NCI-H2029 treated with DMSO at 0.1 percent for 48 hours (cell line): ENCODE results near the gene B3GNT2.
"Not testable (repeated sequence)": the region's sequence is repeated elsewhere in the genome, so short reads cannot be mapped to it uniquely, and the experiment has no call there.

Experiments used
- DNase-seq: peaks from one replicate; lab custom pipeline; 2025; lab: John Stamatoyannopoulos, UW

Gene B3GNT2

GRCh38 chr2:62195421-62196277 lies at the start of gene B3GNT2:
Gene B3GNT2 (plus strand): TSS chr2:62196115. CDS start chr2:62222221, 26,106 bp downstream.
- no peak for DNase-seq

GRCh38 chr2:62146790-62147189 lies 49.1 kb upstream of the B3GNT2 start:
- DNase-seq, result not testable (repeated sequence)

- no peak for DNase-seq
These were observed 48.2 kb upstream of the B3GNT2 start for GRCh38 chr2:62147610-62148301.

- no peak for DNase-seq
These were observed 46.2 kb upstream of the B3GNT2 start for GRCh38 chr2:62149708-62150107.

GRCh38 chr2:62150597-62151305 lies 45.2 kb upstream of the B3GNT2 start:
- no peak for DNase-seq

GRCh38 chr2:62151306-62151638 lies 44.6 kb upstream of the B3GNT2 start:
- DNase-seq, result no peak

GRCh38 chr2:62152000-62152399 lies 43.9 kb upstream of the B3GNT2 start:
- DNase-seq, result no peak

GRCh38 chr2:62156861-62157496 lies 38.9 kb upstream of the B3GNT2 start:
- no peak for DNase-seq

- no peak for DNase-seq
These were observed 37.3 kb upstream of the B3GNT2 start for GRCh38 chr2:62158444-62159121.

GRCh38 chr2:62160691-62161090 lies 35.2 kb upstream of the B3GNT2 start:
- not testable (repeated sequence) for DNase-seq

GRCh38 chr2:62163106-62163831 lies 32.6 kb upstream of the B3GNT2 start:
- DNase-seq, result no peak

GRCh38 chr2:62163834-62164233 lies 32.1 kb upstream of the B3GNT2 start:
- DNase-seq, result no peak

GRCh38 chr2:62175728-62176127 lies 20.2 kb upstream of the B3GNT2 start:
- no peak for DNase-seq

GRCh38 chr2:62176801-62177200 lies 19.1 kb upstream of the B3GNT2 start:
- DNase-seq, result no peak

GRCh38 chr2:62177392-62178049 lies 18.4 kb upstream of the B3GNT2 start:
- no peak for DNase-seq

- no peak for DNase-seq
These were observed 17.1 kb upstream of the B3GNT2 start for GRCh38 chr2:62178741-62179271.

GRCh38 chr2:62180975-62181374 lies 14.9 kb upstream of the B3GNT2 start:
- DNase-seq, result no peak

- no peak for DNase-seq
These were observed 14.1 kb upstream of the B3GNT2 start for GRCh38 chr2:62181843-62182242.

GRCh38 chr2:62184512-62185230 lies 11.2 kb upstream of the B3GNT2 start:
- no peak for DNase-seq
